IMR-90 (cell line): ENCODE results near the gene FAM32A.

Experiments used
- CEBPB ChIP-seq: IDR thresholded peaks from 2 replicates; pipeline ENCODE4 v1.6.1; 2012; ENCODE audit warnings: low read depth, low read length, improper control_type of control experiment
- CHD1 ChIP-seq: IDR thresholded peaks from 2 replicates; pipeline ENCODE4 v1.6.1; 2012; ENCODE audit warnings: low read depth, low read length, improper control_type of control experiment
- FOS ChIP-seq: fragments of 150-350 bp; IDR thresholded peaks from 2 replicates; pipeline ENCODE4 v1.6.1; 2016; ENCODE audit warnings: low read depth, low read length
- MAZ ChIP-seq: IDR thresholded peaks from 2 replicates; pipeline ENCODE4 v1.6.1; 2012; ENCODE audit warnings: low read depth, mild to moderate bottlenecking, low read length, improper control_type of control experiment, moderate library complexity, borderline replicate concordance
- MXI1 ChIP-seq: IDR thresholded peaks from 2 replicates; pipeline ENCODE4 v1.6.1; 2012; ENCODE audit warnings: low read depth, mild to moderate bottlenecking, low read length, moderate library complexity, borderline replicate concordance
- POLR2A ChIP-seq: IDR thresholded peaks from 2 replicates; pipeline ENCODE4 v1.6.1; 2012; ENCODE audit warnings: mild to moderate bottlenecking, low read depth, low read length
- RAD21 ChIP-seq: IDR thresholded peaks from 2 replicates; pipeline ENCODE4 v1.6.1; 2012; ENCODE audit warnings: low read length, improper control_type of control experiment
- RCOR1 ChIP-seq: IDR thresholded peaks from 2 replicates; pipeline ENCODE4 v1.6.1; 2012; ENCODE audit warnings: mild to moderate bottlenecking, low read length, improper control_type of control experiment; ENCODE audit not compliant: insufficient replicate concordance
- RFX5 ChIP-seq: IDR thresholded peaks from 2 replicates; pipeline ENCODE4 v1.8.0; 2012; ENCODE audit warnings: low read depth, mild to moderate bottlenecking, low read length, moderate library complexity
- TF ChIP-seq, protein P1 (sequence below): conservative IDR thresholded peaks from 2 replicates; pipeline ENCODE4 v1.5.1; 2012; ENCODE audit warnings: mild to moderate bottlenecking, low read depth, low read length, improper control_type of control experiment
- TF ChIP-seq, protein P2 (sequence below): fragments of 150-350 bp; IDR thresholded peaks from 2 replicates; pipeline ENCODE4 v1.6.1; 2016; ENCODE audit warnings: low read depth, mild to moderate bottlenecking, low read length, moderate library complexity, borderline replicate concordance

DNA sequence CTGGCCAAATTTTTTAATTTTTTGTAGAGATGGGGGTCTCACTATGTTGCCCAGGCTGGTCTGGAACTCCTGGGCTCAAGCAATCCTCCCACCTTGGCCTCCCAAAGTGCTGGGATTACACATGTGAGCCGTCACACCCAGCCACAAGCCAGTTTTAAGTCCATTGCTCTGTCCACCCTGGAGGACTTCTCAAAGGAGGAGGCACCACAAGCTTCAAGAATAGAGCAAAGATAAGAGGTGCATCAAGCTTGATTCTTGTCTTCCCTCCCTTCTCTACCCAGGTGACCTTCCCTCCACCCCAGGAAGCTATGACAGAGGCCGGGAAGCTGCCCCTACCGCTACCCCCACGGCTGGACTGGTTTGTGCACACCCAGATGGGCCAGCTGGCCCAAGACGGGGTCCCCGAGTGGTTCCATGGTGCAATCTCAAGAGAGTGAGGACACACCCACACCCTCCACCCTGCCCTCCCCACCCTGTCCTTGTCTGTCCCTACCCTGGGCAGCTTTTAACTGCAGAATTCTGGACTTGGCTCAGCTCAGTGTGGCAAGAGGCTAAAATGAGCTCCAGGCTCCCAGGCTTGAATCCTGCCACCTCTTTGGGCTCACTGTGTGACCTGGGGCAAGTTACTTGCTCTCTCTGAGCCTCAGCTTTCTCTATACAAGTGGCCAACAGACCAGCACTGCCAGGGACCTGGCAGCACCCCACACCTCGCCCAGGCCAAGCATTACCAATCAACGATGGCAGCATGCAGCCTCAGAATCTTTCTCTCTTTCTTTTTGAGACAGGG lies 36.6 kb upstream of the FAM32A start:
- TF ChIP-seq POLR2A (no peak), RFX5 (no peak), RAD21 (no peak), MAZ (no peak), CEBPB (no peak), CHD1 (no peak), RCOR1 (no peak), FOS (no peak), MXI1 (no peak)
- TF ChIP-seq, protein P1, sequence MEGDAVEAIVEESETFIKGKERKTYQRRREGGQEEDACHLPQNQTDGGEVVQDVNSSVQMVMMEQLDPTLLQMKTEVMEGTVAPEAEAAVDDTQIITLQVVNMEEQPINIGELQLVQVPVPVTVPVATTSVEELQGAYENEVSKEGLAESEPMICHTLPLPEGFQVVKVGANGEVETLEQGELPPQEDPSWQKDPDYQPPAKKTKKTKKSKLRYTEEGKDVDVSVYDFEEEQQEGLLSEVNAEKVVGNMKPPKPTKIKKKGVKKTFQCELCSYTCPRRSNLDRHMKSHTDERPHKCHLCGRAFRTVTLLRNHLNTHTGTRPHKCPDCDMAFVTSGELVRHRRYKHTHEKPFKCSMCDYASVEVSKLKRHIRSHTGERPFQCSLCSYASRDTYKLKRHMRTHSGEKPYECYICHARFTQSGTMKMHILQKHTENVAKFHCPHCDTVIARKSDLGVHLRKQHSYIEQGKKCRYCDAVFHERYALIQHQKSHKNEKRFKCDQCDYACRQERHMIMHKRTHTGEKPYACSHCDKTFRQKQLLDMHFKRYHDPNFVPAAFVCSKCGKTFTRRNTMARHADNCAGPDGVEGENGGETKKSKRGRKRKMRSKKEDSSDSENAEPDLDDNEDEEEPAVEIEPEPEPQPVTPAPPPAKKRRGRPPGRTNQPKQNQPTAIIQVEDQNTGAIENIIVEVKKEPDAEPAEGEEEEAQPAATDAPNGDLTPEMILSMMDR = no peak
- TF ChIP-seq, protein P2, sequence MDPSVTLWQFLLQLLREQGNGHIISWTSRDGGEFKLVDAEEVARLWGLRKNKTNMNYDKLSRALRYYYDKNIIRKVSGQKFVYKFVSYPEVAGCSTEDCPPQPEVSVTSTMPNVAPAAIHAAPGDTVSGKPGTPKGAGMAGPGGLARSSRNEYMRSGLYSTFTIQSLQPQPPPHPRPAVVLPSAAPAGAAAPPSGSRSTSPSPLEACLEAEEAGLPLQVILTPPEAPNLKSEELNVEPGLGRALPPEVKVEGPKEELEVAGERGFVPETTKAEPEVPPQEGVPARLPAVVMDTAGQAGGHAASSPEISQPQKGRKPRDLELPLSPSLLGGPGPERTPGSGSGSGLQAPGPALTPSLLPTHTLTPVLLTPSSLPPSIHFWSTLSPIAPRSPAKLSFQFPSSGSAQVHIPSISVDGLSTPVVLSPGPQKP = no peak
